GM21390 (cell line): ENCODE data around the gene SSTR1.

Experiments
- ATAC-seq: cut with Tn5 transposase; IDR thresholded peaks from one replicate; pipeline ENCODE4 v1.9.1; 2021; ENCODE audit not compliant: unreplicated experiment

SSTR1 gene

GRCh38 chr14:38202444-38203191, 5.1 kb upstream of the SSTR1 start:
- no peak for ATAC-seq

- ATAC-seq, result no peak
These were observed 3.6 kb upstream of the SSTR1 start for GRCh38 chr14:38203929-38204718.

- no peak for ATAC-seq
These were observed 3.0 kb upstream of the SSTR1 start for GRCh38 chr14:38204719-38205115.

- ATAC-seq, result no peak
These were observed 2.4 kb upstream of the SSTR1 start for GRCh38 chr14:38205119-38205813.

- no peak for ATAC-seq
These were observed 1.6 kb upstream of the SSTR1 start for GRCh38 chr14:38205949-38206665.

GRCh38 chr14:38206689-38207376, 871 bp upstream of the SSTR1 start:
- ATAC-seq, result no peak

- no peak for ATAC-seq
These were observed 348 bp upstream of the SSTR1 start for GRCh38 chr14:38207377-38207735.

GRCh38 chr14:38208618-38209562, 1.2 kb downstream of the SSTR1 start:
- no peak for ATAC-seq

- ATAC-seq, result no peak
These were observed 2.2 kb downstream of the SSTR1 start for GRCh38 chr14:38209572-38210557.

- no peak for ATAC-seq
These were observed 3.0 kb downstream of the SSTR1 start for GRCh38 chr14:38210587-38211216.

GRCh38 chr14:38211255-38211735, 3.6 kb downstream of the SSTR1 start:
- no peak for ATAC-seq

GRCh38 chr14:38212111-38212510, 4.4 kb downstream of the SSTR1 start:
- ATAC-seq, result no peak

GRCh38 chr14:38213001-38213400, 5.3 kb downstream of the SSTR1 start:
- ATAC-seq, result no peak

GRCh38 chr14:38217553-38217952, 9.8 kb downstream of the SSTR1 start:
- ATAC-seq, result no peak

GRCh38 chr14:38221077-38221476, 13.4 kb downstream of the SSTR1 start:
- no peak for ATAC-seq

GRCh38 chr14:38224338-38224737, 16.6 kb downstream of the SSTR1 start:
- ATAC-seq, result no peak

- ATAC-seq, result no peak
These were observed 18.2 kb downstream of the SSTR1 start for GRCh38 chr14:38225946-38226345.

- ATAC-seq, result no peak
These were observed 18.7 kb downstream of the SSTR1 start for GRCh38 chr14:38226366-38226765.
